Measurements from ENCODE around the gene DNAI1.
A peak's percentile ranks its signal among the peaks of the same experiment; 100 is the strongest.

DNAI1 gene

DNA sequence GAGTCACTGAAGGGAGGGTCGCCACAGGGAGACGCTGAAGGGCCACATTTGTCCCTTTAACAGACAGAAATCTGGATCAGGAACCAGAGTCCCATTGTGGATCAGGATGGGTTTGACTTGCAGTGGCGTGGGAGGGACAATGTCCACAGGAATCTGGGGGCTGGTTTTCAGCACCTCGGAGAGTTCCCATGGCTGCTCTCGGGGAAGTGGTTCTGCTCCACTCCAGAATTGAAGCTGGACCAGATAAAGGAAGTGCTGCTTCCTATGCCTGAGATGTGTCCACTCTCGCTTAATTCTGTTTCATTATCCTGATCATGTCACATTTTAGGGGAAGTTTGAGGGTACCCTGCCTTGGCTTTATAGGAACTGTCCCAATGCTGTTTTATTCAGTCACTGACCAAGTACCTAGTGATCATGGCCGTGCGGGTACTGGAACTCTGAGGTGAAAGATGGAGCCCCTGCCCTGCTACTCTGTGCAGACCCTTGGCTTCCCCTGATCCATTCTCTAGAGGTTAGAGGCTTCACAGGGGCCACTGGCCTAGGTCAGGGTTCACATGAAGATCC lies 35.4 kb downstream of the DNAI1 start:
- DNase-seq, result no peak

DNA sequence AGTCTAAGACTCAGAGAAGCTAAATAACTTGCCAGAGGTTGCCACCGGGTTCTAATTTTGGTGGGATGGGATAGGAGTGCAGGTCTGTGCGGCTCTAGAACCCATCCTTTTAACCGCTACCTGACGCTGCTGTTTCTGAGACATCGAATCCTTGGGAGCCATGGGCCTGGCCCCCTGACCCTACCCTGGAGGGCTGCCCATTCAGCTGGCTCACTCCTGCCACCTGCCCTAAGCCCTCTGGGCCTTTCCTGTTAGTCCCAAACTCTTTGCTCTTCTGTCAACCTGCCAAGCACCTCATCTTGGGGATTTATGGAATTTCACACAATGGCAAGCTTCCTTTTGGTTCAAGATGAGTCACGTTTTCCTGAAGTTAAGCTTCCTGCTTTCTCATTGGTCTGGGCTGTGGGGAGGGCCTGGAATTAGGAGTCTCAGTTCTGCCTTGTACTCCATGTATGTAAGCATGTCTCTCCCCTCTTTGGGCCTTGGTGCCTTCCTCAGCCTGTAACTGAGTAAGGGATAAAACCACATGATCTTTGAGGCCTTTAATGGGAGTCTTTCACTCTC lies 37.6 kb downstream of the DNAI1 start:
- DNase-seq, result no peak

DNA sequence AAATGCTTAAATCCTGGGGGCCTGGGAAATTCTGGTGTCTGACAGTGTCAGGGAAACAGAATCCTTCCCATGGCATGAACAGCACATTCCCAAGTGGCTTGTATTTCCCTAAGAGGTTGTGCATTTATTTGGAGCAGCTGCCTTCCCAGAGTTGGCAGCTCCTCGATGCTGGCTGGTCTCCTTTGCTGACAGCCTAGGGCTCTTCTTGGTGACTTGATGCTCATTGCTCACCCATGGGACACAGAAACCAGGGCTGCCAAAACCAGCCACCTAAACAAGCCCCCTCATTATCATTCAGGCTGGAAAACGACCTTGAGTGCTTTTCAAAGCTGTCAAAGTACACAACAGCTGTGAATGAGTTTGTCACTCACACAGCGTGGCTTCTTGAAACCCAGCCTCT lies 39.9 kb downstream of the DNAI1 start:
- DNase-seq, result no peak

DNA sequence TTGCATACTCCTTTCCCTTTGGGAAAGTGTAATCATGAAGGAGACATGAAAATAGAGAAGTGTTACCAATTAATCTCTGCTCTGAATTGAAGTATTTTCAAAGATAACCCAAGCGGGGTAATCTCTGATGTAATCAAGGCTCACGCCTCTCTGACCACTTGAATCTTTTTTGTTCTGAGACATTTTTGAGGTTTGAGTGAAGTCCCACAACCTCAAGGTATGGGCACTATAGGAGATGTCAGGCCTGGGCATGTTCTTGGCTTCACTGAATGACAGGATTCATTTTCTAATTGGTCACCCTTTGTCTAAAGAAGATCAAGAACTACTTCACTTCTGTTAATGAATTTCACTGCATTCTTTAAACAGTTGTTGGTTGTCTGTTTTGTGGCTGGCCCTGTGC lies 40.5 kb downstream of the DNAI1 start:
- DNase-seq, result no peak

DNA sequence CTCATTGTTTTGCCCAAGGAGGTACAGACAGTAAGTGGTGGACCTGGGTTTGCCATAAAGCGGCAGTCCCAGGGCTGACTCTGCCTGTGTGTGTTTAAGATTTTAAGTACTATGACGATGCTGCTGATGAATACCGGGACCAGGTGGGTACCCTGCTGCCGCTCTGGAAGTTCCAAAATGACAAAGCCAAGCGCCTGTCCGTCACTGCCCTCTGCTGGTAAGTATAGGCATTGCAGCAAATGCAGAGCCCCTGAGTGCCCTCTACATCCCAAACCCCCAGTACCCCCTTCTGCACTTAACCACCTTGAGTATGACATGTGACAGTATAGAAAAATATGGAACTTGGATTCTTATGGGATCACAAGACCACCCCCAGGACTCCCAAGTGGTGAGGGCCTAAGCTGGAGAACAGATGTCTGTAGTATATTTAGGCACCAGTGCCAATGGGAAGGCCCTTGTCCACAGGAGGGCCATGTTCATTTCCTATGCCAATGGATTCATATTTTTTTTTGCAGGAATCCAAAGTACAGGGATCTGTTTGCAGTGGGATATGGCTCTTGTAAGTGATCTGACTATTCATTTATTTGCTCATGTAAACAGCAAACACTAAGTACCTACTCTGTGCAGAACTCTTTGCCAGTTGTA lies 42.1 kb downstream of the DNAI1 start:
- DNase-seq, result peak; percentile 49

DNA sequence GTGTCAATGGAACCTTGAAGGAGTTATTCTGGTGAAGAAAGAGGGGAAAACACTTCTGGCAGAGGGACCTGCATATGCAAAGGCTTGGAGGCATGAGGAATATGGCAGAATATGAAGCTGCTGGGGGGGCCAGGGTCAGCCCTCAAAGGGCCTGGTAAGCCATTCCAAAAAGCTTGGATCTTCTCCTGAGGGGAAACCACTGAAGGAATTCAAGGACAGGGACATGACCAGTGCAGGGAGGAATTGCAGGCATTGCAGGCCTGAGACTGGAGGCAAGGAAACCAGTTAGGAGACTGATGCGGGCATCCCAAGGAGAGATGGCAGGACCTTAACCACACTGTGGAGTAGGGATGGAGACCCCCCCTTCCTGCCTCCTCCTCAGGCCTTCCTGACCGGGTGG lies 42.8 kb downstream of the DNAI1 start:
- DNase-seq, result no peak

DNA sequence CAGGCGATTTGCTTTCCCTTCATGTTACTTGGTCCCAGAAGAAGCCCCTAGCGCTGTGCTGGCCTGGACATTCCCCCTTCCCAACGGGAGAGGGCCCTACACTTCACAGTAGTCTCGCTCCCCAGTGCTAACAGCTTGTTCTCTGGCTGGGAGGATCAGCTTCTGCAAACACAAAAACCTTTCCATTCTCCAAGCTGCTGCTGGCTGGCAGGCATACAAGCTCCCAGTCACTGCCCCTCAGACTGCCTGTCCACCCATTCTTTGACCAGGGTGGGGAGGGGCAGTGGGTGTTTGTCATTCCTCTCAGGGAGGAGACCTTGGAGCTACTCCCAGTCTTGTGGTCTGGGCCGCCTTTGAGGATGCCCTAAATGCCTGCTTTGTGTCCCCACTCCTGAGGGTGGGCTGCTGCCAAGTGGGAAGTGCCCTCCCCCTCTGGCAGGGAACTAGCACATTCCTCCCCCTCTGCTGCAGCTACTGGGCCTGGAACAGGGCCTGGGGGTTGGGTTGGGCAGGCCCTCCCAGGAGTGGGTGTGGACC lies 43.4 kb downstream of the DNAI1 start:
- no peak for DNase-seq

DNA sequence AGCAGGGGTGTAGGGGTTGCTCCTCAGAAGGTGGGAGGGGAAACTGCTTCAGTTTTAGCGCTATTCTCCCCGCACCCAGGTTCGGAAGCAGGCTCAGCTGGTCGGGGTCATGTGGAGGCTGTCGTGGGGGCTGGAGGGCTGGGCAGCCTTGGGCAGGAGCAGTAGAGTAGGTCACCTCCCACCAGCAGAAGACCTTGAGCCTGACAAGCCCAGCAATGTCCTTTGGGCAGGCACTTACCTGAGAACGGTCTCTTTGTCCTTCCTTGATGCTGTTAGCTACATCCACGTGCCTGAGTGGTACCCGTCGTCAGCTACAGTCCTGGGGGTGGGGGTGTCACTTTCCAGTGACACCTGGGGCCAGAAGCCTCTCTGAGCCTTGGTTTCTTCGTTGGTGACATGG lies 43.9 kb downstream of the DNAI1 start:
- DNase-seq, result no peak

DNA sequence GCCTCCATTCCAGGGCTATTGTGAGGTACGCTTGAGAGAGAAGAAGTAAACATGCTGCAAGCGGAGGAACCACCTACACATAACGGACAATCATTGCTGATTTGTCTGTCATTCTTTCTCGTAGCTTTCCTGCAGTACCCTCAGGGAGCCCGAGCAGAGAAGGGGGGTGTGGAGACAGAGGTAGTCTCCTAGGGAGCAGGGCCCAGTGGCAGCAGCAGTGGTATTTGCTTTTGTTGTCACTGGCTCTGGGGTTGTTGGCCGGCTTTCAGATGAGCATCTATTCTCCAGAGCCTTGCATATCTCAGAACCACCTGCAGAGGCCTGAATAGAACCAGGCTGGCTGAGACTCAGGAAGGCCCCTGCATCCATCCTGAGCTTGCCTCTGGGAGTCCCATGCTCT lies 44.3 kb downstream of the DNAI1 start:
- DNase-seq, result no peak

DNA sequence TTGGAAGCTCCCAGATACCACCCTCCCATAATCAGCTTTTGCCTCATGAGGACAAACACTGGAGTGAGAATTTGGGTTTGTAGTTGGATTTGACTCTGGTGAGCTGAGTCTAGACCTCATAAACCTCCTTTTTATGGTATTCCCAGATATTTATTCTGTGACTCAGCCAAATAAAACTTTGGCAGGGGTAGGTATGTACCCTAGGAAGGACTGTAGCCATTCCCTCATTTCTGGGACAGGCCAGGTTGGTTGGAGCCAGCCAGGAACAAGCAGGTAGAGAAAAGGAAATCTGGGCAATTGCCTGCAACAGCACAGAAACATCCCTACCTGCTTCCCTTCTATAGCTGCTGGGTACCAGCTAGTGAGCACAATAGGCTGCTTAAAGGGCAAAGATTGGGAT lies 44.8 kb downstream of the DNAI1 start:
- DNase-seq, result no peak

DNA sequence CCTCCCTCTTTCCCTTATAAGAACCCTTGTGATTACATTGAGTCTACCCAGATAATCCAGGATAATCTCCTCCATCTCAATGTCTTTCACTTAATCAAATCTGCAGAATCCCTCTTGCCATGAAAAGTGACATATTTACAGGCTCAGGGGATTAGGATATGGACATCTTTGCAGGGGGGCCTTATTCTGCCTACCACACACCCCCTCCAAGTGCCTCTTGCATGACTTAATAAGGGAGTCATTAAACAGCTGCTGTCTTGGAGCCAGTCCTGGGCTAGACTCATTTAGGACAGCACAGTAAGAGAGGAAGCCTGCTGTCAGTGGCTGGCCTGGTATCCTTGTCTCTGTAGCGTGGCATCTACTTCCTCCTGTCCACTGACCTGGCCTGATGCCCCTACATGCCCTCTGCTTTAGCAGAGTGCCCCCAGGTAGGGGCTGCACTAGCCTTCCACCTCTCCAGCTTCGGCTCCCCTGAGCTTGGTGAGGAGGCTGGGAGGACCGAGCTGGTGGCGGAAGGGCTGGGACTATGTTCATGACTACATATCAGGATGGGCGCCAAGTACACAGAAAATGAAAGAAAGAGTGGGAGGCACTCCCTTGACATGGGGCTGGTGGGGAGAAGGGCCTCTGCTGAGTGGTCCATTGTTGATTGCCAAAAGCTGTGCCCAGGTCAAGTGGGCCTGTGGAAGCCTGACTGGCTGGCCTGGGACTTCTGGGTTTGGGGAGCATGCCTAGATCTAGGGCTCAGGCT lies 46.9 kb downstream of the DNAI1 start:
- no peak for DNase-seq

DNA sequence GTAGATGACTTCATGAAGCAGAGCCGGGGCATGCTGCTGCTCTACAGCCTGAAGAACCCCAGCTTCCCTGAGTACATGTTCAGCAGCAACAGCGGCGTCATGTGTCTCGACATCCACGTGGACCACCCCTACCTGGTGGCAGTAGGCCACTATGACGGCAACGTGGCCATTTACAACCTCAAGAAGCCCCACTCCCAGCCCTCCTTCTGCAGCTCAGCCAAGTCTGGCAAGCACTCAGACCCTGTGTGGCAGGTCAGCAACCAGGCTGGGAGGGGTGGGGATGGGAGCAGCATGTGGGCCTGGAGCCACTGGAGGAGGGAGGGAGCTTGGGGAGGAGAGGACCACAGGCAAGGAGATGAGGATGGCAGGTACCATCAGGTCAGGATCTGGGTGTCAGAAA lies 48.0 kb downstream of the DNAI1 start:
- DNase-seq, result no peak

DNA sequence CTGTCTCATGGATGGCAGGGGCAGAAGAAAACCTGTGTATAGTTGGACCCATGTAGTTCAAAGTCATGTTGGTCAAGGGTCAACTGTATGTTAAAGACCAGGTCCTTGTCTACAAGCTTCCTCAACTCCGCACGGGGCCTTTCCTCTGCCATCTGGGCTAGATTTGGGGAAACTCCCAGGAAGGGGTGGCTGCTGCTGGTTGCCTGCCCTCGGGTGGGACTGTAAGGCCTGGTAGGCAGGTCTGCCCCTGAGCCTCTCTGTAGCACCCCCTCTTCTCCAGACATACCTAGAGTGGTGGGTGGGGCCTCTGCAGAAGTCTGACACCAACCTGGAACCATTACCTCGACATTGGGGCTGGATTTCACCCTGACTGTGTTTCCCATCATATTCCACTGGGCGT lies 49.0 kb downstream of the DNAI1 start:
- no peak for DNase-seq

DNA sequence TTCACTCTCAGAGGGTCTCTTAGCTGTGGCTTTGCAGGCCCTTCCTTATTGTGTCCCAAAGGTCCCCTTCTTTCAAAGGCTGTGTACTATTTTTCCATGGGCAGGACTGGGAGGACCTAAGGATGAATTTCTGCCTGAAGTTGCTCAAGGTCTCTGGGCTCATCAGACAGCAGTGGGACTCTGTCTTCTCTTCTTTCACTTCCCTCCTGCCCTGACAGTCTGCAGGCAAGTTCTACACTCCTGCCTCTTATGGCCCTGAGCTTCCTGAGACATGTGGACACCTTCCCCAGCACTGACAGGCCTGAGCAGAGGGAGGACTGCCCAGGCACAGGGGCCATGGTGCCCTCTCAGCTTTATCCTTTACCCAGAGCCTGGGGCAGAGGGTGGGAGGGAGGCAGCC lies 49.4 kb downstream of the DNAI1 start:
- DNase-seq, result no peak

DNA sequence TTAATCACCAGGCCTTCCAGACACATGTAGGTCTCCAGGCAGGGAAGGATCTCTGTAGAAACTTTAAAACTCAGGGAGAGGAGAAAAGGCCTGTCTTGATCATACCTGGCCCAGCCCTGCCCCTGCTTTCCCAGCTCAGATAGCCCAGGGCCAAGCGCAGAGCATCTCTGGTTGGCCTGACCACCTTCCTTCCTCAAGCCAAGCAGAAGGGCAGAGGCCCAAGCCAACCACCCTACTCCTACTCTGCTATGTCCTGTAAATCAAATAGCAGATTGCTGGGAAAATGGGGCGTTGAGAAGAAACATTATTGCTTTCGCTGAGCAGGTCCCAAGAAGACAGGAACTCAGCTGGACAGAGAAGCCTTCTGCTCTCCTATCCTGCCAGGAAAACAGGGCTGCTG lies 49.9 kb downstream of the DNAI1 start:
- no peak for DNase-seq

DNA sequence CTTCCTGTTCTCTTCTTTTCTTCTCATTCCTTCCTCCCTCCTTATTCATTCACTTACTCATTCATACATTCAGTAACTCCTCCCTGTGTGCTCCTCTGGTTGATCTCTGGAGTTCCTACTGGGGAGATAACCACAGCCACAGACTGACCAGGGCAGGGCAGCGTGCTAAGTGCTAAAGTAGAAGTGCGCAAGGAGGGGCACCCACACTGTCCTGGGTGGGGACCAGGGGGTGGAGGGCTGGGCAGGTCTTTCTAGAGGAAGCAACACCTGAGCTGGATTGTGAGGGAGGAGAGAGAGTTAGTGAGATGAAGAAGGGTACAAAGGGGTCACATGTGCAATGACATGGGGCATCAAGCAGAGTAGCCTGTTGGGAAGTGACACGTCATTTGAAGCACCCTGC lies 50.3 kb downstream of the DNAI1 start:
- DNase-seq, result no peak

DNA sequence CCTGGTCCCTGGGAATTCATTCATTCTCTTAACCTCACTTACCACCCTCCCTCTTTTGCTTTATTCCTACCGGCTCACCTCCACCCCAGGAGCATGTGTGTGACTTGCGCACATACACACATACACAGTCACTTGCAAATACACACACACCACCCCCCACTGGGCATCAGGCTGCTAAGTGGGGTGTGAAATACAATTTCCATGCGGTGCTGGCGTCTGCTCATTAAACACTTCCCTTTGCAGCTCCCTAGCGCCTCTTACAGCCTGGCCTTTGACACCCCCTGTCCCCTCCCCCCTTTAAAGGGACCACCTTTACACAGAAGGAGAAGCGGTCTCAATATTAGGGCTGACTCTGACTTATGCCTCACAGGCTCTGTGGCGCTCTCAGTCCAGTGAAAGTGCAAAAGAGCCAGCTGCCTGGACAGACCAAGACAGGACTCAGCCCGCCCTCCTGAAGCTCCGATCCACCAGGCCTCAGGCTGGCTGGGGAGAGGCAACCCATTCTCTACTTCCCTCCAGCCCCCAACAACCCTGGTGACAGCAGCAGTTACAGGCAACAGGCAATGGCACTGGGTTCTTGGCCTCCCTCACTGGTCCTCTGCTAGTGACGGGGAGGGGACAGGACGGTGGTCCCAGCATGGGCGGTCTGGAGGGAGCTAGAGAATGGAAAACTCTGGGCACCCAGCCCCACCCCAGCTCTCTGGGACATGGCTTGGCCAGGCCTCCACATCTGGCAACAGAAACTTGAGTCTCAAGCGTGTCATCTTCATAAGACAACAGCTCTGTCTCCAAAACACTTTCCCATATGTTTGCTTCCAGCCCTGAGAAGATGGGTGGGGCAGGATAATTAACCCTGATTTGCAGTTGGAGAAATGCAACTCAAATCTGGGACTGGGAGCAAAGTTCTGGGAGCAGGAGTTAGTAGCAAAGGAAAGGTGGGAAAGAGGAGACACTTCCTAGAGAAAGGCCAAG lies 52.2 kb downstream of the DNAI1 start:
- peak; percentile 70 for DNase-seq

DNA sequence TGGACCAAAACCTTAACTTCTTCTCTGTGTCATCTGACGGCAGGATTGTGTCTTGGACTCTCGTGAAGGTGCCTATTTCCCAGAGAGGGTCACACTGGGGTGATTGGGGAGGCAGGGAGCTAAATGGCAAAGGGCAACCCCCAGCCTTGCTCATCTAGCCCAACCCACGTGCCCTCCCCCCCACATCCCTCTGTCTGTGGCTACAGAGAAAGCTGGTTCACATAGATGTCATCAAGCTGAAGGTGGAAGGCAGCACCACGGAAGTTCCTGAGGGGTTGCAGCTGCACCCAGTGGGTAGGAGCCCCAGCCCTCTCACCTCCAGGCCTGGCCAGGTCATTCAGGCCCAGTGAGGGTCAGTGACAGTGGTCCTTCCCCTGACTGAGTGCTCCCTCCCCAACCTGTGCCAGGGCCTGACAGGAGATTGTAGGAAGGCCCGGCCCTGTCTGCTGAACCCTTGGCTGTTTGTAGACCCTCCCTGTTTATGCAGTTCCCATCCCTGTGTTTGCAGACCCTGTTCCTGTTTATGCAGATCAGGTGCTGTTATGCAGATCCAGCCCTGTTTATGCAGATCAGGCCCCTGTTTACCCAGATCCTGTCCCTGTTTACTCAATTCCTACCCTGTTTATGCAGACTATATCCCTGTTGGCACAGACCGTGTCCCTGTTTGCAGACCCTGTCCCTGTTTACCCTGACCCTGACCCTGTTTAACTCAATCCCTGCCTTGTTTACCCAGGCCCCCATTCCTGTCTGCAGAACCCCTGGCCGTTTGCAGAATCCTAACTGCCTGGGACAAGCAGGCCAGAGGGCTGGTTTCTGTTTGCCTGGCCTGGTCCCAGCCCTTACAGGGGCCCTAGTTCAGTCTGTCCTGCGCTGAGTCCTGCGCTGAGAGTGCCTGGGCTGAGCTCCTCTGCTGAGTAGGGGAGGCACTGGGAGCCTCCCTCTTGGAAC lies 53.8 kb downstream of the DNAI1 start:
- no peak for DNase-seq

DNA sequence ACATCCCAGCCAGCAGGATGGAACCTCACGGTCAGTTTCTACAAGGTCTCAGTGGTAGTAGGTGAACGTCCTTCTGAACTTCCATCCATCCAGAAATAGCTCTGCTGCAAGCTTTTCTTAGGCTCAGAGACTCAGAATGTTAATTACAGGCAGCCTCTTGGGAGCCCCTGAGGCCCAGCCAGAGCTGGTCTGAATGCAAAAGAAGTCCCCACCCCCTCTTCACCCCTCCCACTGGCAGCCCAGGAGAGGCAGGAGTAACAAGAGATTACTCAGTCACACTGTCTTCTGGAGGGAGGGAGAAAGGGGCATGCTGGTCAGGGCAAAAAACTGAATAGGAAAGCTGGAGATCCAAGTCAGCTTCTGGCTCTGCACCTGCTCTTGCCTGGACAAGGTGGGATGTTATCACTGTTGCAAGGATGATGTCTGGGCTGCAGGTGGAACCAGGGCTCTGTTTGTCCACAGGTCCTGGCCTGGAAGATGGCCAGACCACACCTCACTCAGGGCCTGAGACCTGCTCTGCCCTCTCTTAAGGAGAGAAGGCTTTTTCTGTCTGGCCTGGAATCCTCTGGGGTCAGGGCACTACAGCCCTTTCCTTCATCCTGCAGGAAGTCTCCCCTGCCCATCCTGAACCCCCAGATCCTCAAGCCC lies 55.1 kb downstream of the DNAI1 start:
- DNase-seq, result peak; percentile 19

DNA sequence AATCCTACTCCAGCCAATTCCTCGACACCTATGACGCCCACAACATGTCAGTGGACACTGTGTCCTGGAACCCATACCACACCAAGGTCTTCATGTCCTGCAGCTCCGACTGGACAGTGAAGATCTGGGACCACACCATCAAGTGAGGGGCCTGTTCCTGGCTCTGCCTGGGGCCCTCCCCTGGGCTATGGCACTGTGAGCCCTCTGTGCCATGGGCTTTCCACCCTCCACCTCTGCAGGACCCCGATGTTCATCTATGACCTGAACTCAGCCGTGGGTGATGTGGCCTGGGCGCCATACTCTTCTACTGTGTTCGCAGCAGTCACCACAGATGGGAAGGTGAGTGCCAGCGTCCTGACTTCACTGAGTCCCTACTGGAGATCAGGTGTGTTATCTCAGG lies 55.8 kb downstream of the DNAI1 start:
- no peak for DNase-seq

DNA sequence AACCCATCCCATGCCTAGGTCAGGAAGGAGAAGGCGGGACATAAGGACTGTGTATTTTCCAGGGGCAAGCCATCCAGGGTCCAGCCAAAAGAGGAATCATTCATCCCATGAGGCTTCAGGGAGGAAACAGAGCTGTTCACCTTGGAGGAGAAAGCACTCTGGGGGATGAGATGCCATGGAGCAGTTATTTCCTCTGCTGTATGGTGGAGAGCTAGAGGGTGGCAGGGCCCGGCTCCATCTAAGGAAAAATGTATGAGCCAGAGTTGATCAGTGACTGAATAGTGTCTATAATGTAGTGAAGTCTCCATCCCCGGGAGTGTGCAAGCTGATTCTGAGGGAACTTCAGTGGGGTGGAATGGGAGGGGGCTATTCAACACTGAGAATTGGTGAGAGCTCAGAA lies 56.2 kb downstream of the DNAI1 start:
- DNase-seq, result no peak
